ENCODE data around the gene ZNF574. TPM values are rescaled to one million over a fixed set of nuclear protein-coding genes. Genes with fewer than 3 reads are reported as not detected.
A peak's percentile ranks its signal among the peaks of the same experiment; 100 is the strongest.

ZNF574 gene
- total and polyA plus RNA-seq, 2 experiments from 2014 or later = 19.4 to 61.2 TPM

DNA sequence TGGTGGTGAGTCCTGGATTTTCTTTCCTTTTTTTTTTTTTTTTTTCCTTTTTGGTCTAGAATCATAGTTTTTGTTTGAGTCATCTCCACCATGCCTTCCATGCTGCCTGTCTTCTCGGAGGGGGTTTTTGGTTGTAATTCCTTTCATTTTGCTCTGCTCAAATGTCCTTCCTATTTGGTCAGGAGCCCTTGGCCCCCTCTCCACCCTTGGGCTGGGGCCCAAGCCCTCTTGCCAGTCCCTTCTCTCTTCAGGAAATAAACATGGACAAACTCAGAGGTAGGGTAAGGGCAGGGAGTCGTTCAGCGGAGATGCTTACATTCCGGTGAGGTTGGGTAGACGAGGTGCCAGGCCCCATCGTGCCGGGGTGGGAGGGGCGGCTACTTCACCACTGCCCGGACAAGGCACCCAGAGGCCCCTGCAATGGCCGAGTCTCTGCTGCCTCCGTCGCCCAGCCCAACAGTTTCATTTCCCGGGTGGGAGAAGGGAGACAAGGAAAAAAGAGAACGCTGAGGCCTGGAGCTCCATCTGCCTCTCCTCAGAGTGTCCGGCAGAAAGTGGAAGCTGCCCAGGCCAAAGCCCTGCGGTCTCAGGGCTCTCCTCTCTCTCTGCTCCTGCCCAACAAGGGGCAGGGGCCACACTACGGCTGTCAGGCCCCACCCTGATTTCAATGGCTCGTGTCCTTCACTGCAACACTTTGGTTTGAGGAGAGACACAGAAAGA is 12.7 kb downstream of the ZNF574 start:
- peak overlapping the region; percentile 93; the same call in 1 of the 2 replicates for H2AFZ ChIP-seq
- peaks cover 4% of the 10 kb centered on the region; the same call in 2 of the 3 replicates for H3K36me3 Mint-ChIP-seq (ENCODE audit: low read depth)
- no peaks in the 10 kb centered on the region; the same call in 1 of the 2 replicates for H4K20me1 ChIP-seq (replicated peaks; ENCODE audit: insufficient read depth)
- DNase-seq (ENCODE audit: low spot score) (no peak), ATAC-seq (no peak)
- H3K4me1 Mint-ChIP-seq = peaks cover 42% of the 10 kb centered on the region
- no peaks in the 10 kb centered on the region for H3K9me2 ChIP-seq (ENCODE audit: insufficient read depth)
- peaks cover 17% of the 10 kb centered on the region for H3K27me3 Mint-ChIP-seq (ENCODE audit: insufficient read depth, low read depth, poor library complexity)
- H3K9me3 Mint-ChIP-seq = no peaks in the 10 kb centered on the region
- 0 out of 2 replicates have a peak, but pooled peaks cover 5% of the 10 kb centered on the region for H3F3A ChIP-seq (replicated peaks; ENCODE audit: low read depth)
- peak overlapping the region; percentile 42; the same call in 1 of the 2 replicates for H3K4me2 ChIP-seq
- TF ChIP-seq JUNB (IDR thresholded peaks at IDR 0.05; ENCODE audit: unreplicated experiment) (no peak), EZH2 (IDR thresholded peaks at IDR 0.05; ENCODE audit: low read depth, unreplicated experiment) (no peak), CREB1 (CRISPR knock-in tag; IDR thresholded peaks at IDR 0.05; ENCODE audit: low read depth) (no peak), ZNF114 (CRISPR knock-in tag; IDR thresholded peaks at IDR 0.05) (no peak), NANOG (IDR thresholded peaks at IDR 0.05; ENCODE audit: borderline replicate concordance) (no peak), ZNF331 (CRISPR knock-in tag; IDR thresholded peaks at IDR 0.05; ENCODE audit: low read depth) (no peak), EZH2phosphoT487 (IDR thresholded peaks at IDR 0.05; ENCODE audit: unreplicated experiment) (no peak)
- TF ChIP-seq, protein P1, sequence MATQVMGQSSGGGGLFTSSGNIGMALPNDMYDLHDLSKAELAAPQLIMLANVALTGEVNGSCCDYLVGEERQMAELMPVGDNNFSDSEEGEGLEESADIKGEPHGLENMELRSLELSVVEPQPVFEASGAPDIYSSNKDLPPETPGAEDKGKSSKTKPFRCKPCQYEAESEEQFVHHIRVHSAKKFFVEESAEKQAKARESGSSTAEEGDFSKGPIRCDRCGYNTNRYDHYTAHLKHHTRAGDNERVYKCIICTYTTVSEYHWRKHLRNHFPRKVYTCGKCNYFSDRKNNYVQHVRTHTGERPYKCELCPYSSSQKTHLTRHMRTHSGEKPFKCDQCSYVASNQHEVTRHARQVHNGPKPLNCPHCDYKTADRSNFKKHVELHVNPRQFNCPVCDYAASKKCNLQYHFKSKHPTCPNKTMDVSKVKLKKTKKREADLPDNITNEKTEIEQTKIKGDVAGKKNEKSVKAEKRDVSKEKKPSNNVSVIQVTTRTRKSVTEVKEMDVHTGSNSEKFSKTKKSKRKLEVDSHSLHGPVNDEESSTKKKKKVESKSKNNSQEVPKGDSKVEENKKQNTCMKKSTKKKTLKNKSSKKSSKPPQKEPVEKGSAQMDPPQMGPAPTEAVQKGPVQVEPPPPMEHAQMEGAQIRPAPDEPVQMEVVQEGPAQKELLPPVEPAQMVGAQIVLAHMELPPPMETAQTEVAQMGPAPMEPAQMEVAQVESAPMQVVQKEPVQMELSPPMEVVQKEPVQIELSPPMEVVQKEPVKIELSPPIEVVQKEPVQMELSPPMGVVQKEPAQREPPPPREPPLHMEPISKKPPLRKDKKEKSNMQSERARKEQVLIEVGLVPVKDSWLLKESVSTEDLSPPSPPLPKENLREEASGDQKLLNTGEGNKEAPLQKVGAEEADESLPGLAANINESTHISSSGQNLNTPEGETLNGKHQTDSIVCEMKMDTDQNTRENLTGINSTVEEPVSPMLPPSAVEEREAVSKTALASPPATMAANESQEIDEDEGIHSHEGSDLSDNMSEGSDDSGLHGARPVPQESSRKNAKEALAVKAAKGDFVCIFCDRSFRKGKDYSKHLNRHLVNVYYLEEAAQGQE (IDR thresholded peaks at IDR 0.05; ENCODE audit: unreplicated experiment) = no peak
- TF ChIP-seq, protein P2, sequence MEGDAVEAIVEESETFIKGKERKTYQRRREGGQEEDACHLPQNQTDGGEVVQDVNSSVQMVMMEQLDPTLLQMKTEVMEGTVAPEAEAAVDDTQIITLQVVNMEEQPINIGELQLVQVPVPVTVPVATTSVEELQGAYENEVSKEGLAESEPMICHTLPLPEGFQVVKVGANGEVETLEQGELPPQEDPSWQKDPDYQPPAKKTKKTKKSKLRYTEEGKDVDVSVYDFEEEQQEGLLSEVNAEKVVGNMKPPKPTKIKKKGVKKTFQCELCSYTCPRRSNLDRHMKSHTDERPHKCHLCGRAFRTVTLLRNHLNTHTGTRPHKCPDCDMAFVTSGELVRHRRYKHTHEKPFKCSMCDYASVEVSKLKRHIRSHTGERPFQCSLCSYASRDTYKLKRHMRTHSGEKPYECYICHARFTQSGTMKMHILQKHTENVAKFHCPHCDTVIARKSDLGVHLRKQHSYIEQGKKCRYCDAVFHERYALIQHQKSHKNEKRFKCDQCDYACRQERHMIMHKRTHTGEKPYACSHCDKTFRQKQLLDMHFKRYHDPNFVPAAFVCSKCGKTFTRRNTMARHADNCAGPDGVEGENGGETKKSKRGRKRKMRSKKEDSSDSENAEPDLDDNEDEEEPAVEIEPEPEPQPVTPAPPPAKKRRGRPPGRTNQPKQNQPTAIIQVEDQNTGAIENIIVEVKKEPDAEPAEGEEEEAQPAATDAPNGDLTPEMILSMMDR (conservative IDR thresholded peaks at IDR 0.05; ENCODE audit: low read depth in 2 of 2) = no peak
- TF ChIP-seq, protein P3, sequence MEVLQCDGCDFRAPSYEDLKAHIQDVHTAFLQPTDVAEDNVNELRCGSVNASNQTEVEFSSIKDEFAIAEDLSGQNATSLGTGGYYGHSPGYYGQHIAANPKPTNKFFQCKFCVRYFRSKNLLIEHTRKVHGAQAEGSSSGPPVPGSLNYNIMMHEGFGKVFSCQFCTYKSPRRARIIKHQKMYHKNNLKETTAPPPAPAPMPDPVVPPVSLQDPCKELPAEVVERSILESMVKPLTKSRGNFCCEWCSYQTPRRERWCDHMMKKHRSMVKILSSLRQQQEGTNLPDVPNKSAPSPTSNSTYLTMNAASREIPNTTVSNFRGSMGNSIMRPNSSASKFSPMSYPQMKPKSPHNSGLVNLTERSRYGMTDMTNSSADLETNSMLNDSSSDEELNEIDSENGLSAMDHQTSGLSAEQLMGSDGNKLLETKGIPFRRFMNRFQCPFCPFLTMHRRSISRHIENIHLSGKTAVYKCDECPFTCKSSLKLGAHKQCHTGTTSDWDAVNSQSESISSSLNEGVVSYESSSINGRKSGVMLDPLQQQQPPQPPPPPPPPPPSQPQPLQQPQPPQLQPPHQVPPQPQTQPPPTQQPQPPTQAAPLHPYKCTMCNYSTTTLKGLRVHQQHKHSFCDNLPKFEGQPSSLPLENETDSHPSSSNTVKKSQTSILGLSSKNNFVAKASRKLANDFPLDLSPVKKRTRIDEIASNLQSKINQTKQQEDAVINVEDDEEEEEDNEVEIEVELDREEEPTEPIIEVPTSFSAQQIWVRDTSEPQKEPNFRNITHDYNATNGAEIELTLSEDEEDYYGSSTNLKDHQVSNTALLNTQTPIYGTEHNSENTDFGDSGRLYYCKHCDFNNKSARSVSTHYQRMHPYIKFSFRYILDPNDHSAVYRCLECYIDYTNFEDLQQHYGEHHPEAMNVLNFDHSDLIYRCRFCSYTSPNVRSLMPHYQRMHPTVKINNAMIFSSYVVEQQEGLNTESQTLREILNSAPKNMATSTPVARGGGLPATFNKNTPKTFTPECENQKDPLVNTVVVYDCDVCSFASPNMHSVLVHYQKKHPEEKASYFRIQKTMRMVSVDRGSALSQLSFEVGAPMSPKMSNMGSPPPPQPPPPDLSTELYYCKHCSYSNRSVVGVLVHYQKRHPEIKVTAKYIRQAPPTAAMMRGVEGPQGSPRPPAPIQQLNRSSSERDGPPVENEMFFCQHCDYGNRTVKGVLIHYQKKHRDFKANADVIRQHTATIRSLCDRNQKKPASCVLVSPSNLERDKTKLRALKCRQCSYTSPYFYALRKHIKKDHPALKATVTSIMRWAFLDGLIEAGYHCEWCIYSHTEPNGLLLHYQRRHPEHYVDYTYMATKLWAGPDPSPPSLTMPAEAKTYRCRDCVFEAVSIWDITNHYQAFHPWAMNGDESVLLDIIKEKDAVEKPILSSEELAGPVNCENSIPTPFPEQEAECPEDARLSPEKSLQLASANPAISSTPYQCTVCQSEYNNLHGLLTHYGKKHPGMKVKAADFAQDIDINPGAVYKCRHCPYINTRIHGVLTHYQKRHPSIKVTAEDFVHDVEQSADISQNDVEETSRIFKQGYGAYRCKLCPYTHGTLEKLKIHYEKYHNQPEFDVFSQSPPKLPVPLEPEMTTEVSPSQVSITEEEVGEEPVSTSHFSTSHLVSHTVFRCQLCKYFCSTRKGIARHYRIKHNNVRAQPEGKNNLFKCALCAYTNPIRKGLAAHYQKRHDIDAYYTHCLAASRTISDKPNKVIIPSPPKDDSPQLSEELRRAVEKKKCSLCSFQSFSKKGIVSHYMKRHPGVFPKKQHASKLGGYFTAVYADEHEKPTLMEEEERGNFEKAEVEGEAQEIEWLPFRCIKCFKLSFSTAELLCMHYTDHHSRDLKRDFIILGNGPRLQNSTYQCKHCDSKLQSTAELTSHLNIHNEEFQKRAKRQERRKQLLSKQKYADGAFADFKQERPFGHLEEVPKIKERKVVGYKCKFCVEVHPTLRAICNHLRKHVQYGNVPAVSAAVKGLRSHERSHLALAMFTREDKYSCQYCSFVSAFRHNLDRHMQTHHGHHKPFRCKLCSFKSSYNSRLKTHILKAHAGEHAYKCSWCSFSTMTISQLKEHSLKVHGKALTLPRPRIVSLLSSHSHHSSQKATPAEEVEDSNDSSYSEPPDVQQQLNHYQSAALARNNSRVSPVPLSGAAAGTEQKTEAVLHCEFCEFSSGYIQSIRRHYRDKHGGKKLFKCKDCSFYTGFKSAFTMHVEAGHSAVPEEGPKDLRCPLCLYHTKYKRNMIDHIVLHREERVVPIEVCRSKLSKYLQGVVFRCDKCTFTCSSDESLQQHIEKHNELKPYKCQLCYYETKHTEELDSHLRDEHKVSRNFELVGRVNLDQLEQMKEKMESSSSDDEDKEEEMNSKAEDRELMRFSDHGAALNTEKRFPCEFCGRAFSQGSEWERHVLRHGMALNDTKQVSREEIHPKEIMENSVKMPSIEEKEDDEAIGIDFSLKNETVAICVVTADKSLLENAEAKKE (CRISPR knock-in tag; IDR thresholded peaks at IDR 0.05) = no peak
- H3K27ac Mint-ChIP-seq = peak overlapping the region; percentile 13; the same call in 1 of the 2 replicates
- peaks cover 19% of the 10 kb centered on the region for H3K4me1 ChIP-seq (ENCODE audit: insufficient read depth)
- no peaks in the 10 kb centered on the region for H3K36me3 ChIP-seq (ENCODE audit: insufficient read depth)
- no peak overlapping the region for H3K4me3 Mint-ChIP-seq
- H3K4me3 ChIP-seq = no peak overlapping the region
- no peaks in the 10 kb centered on the region for H3K27me3 ChIP-seq (ENCODE audit: insufficient read depth)
- H3K27ac ChIP-seq (ENCODE audit: low read depth) = no peak overlapping the region
- H3K79me2 ChIP-seq (replicated peaks; ENCODE audit: insufficient read depth) = no peaks in the 10 kb centered on the region
